ENCODE data around the gene SYNPO2L. TPM values are rescaled to one million over a fixed set of nuclear protein-coding genes. Genes with fewer than 3 reads are reported as not detected.
"Not testable (repeated sequence)": the region's sequence is repeated elsewhere in the genome, so short reads cannot be mapped to it uniquely, and the experiment has no call there.

Gene SYNPO2L
- total RNA-seq, 1 experiment from 2014 or later, result 0.63 TPM

DNA sequence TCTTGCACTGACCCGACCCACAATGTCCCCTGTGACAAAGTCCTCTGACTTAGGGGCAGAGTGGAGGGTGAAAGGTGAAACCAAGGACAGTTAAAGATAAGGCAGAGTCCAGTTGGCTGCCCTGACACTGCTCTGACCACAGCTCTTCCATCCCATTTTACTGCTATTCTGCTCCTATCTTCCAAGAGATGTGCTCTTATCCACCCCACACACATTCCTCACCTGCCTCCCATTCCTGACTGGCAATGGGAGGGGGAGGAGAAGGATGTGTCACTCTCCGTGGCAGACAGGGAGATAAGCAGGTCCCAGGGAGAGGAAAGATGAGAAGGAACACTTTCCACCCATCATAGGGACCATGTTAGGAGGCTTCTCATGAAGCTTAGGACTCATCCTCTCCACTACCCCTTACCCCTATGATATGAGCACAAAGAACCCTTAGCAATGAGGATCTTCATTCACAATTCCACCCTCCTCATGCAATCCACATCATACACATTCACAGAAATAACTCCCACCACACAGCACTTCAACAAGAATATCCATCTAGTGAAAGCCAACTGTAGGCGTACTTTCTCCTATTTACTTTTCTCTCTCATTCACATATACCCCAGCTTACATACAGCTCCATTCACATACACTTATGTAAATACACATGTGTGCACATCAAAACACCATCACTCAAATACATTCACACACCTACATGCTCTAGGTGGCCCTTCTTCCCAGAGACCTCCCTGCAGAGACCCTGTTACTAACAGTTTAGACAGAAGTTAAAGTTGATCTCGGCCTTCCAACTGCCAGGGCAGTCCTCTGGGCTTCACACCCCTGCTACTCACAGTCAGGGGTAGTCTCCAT is 6.6 kb downstream of the SYNPO2L start:
- DNase-seq (ENCODE audit: low read depth), result no peak

DNA sequence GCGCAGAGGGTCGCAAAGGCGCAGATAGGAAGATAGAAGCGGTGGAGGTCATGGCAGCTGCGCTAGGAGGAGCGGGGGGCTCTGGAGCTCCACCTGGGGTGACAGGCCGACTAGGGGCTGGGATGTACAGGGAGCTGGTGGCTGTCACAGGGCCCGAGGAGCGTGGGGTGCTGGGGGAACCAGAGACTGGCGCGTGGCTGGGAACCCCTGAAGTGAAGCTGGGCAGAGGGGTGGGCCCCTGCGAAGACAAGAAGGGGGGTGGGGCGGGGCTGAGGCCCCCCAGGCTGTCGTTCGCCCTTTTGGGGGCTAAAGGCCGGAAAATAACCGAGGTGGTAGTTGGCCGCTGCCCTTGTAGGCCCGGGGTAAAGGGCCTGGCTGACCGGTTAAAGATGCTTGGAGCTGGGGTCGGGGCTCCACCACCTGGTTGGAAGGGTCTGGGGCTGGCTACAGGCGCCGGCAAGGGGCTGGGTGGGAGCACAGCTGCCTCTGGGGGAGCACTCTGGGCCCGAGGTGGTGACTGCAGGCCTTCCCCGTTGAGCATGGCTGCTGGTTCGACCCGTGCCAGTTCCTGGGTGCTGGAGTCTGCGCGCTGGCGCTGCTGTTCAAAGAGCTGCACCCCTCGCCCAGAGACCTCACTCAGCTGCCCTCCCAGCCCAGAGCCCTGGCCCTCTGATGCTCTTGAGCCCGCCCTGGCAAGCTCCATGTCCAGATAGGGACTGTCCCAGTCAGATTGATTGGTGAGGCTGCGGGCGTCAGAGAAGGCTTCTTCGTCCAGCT is 7.8 kb downstream of the SYNPO2L start:
- DNase-seq (ENCODE audit: low read depth), result no peak

DNA sequence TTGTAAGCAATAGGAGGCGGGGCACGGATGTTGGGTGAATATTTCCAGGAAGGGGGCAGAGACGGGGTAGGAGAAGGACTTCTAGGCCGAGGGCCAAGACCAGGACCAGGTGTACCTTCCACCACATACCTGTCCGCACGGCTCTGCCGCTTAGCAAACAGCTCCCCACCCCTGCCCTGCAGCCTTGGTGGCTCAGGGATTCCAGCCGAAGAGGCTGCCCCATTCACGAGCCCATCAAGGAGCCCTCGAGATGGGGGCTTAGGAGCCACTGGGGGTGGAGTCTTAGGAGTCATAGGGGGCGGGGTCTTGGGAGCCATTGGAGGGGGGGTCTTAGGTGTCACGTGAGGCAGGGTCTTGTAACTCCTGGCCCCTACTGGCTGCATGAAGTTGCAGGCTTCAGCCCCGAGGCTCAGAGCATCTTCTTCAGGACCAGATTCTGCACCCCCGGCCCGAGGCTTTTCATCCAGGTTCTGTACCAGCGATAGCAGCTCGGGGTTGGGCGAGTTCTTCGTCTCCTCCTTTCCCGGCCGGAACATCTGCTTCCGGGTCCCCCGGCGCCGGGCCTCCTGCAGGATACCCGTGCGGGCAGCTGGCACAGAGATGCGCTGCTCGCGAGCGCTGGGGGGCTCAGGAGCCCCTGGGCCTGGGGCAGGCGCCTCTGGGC is 8.5 kb downstream of the SYNPO2L start:
- DNase-seq (ENCODE audit: low read depth), result no peak

DNA sequence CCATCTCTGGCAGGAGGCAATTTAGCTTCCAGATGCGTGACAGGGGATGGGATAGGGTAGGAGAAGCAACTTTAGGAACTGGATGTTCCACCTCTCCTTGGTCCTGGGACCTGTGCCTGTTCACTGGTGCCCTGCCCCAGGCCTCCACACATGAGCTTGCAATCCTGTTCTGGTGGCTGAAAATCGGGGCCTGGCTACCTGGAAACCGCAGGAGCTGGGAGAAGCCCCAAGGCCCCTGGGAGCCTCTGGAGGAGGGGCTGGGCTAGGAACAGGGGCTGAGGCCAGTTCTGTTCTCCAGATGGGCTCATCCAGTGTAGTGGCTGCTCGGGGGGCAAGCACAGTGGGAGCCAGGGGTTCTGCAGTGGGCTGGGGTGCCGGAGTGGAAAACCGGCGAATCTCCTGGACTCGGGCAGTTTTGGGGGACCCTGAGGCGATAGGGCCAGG is 9.2 kb downstream of the SYNPO2L start:
- no peak for DNase-seq (ENCODE audit: low read depth)

DNA sequence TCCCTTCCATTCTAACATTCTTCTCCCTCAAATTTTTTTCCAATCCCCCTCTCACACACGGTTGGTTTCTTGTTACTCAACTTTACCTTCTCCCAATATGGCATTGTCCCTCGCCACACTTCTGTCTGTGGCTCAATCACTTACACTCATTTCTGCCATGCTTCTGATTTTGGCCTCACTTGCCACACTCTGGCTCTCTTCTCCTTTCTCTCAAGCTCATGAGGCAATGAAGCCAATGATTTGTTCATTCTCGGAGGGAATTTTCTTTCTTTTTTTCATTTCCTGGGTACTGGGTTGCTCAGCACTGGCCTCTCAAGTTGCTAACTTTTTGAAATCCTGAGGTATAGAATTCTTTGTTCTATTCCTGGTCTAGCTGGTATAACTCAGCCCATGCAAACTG is 10.6 kb downstream of the SYNPO2L start:
- DNase-seq (ENCODE audit: low read depth), result no peak

DNA sequence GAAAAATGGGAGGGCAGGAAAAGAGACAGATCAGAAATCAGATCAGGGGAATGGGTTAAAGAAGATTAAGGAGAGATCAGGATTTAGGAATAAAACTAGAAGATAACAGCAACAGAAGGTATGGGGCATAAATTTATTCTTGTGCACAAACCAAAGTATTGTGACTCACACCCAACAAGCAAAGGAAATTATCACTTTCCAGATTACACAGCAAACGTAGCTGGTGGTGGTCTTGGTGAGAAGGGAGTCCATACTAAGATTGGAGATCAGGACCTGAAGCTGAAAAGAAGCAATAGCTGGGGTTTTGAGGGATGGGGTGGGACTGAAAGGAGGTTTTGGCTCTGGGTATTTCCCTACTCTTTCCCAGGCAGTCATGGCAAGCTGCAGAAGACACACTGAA is 11.1 kb downstream of the SYNPO2L start:
- no peak for DNase-seq (ENCODE audit: low read depth)

DNA sequence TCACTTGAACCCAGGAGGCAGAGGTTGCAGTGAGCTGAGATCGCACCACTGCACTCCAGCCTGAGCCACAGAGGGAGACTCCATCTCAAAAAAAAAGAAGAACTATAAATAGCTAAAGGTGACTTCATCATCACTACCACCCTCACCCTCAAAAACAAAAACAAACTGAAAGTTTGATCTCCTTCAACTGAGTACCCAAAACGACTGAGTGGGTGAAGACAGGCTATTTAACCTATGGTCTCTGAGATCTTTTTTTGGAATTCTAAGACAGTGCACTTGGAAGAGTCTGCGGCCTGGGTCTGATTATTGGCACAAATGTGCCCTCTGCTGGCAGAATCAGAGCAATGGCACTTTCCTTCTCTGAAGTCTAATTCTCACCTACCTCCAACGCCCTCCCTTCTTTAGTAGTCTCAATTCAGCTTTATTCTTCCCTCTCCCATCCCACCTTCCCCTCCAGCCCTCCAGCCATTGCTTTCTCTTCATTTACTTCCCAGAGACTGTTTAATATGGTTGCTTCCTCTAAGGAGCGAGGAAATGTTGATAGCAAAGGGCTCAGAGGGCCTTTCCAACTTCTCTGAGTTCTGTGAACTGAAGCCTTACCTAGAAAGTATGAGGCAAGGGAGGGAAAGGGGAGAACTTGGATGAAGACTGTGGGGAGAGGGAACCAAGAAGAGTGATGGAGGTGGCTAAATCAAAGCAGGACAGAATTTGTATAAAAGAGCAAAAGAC is 11.7 kb downstream of the SYNPO2L start:
- peak; percentile 63 for DNase-seq (ENCODE audit: low read depth)

DNA sequence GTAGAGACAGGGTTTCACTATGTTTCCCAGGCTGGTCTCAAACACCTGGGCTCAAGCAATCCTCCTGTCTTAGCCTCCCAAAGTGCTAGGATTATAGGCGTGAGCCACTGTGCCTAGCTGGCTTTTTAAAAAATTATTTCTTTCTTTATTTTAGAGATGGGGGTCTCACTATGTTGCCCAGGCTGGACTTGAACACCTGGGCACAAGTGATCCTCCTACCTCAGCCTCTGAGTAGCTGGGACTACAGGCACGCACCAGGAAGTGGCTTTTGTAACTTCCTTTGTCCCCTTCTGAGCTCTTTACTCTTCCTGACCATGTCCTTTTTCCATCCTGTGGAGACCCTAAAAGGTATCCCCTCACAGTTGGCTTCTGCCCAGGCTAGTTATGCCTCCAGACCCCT is 12.5 kb downstream of the SYNPO2L start:
- no peak for DNase-seq (ENCODE audit: low read depth)

DNA sequence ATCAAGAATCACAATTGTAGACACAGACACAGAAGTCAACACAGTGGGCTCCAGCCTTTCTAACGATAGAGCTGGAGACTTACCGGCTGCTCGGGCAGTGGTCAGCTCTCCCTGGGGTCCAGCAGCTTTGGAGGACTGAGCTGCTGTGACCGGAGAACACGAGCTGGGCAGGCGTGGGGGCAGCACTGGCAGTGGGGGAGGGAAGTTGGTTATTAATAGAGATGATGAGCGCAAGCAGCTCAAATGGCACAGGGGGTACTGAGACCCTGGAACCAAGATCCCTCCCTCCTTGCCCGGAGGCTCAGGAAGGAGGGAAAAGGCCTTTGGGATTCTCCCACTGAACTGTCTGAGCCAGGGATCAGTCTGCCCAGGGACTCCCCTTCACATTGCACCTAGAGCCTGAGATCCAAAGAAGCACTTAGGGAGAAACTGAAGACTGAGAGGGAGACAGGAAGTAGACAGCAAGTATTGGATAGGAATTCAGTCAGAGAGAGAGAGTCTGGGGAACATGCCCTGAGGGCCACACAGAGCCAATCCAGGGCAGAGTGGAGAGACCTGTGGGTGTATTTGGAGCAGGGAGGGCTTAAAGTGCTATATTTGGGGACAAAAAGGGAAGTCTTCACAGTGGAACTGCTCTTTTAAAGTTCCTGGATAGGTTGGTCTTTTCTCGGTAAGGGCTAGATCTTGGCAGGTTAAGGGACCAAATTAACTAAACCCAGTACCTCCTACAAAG is 14.3 kb downstream of the SYNPO2L start, which contains the start of gene MYOZ1:
MYOZ1 (minus strand) TSS at position 147 of the 733 bp plus-strand sequence. CDS start 1,457 bp downstream, outside the sequence.
- no peak for DNase-seq (ENCODE audit: low read depth)

DNA sequence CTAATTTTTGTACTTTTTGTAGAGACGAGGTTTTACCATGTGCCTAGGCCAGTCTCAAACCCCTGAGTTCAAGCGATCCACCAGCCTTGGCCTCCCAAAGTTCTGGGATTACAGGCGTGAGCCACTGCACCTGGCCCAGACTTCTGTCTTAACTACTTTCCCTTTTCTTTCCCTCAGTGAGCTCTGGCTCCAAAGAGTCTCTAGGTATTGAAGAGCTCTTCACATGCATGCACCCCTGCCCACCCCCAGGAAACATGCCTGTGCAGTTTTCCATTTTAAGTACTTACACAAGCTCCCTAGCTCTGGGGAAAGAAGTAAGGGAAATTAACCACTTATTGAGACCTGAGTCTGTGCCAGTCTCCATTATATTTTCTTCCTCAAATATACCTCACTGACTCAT is 16.5 kb downstream of the SYNPO2L start:
- no peak for DNase-seq (ENCODE audit: low read depth)

DNA sequence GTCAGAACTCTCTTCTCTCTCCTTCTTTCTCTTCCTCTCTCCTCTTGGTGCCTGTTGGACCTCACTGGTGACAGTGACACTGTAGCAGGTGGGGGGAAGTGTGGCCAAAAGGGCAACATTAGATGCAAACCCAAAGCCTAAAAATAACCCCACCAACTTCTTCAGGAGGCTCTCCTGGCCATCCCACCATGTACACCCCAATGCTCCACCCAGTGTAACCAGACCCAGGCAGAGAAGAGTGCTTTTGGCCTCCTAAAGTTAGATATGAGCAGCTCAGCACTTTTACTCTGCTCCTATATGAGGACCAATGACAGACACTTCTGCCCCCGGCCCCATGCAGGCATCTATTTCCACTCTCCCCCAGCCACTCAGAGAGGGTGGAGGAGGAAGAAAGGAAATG is 20.0 kb downstream of the SYNPO2L start:
- no peak for DNase-seq (ENCODE audit: low read depth)

DNA sequence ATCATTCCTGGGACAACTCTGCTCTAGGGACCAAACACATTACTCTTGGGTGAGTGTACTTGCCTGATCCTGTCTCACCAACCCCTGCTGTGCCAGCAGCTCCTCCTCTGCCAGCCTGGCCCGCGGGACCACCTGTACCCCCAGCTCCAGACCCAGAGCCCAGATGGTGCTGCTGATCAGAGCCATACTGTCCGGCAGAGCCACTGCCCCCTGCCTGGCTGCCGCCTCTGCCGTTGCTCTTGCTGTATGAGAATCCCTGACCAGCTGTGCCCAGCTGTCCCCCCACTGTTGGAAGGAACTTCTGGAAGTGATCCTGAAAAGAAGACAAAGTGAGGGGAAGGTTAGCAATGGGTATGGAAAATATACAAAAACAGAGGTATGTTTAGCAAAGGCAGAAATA is 21.4 kb downstream of the SYNPO2L start:
- peak; percentile 19 for DNase-seq (ENCODE audit: low read depth)

DNA sequence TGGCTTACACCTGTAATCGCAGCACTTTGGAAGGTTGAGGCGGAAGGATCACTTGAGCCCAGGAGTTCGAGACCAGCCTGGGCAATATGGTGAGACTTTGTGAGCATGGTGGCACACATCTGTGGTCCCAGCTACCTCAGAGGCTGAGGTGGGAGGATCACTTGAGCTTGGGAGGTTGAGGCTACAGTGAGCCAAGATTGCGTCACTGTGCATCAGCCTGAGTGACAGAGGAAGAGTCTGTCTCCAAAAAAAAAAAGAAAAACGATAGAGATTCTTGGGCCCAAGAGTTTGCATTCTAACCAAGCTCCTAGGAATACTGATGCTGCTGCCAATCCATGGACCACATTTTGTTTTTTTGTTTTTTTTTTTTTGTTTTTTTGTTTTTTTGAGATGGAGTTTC is 26.7 kb downstream of the SYNPO2L start:
- no peak for DNase-seq (ENCODE audit: low read depth)

DNA sequence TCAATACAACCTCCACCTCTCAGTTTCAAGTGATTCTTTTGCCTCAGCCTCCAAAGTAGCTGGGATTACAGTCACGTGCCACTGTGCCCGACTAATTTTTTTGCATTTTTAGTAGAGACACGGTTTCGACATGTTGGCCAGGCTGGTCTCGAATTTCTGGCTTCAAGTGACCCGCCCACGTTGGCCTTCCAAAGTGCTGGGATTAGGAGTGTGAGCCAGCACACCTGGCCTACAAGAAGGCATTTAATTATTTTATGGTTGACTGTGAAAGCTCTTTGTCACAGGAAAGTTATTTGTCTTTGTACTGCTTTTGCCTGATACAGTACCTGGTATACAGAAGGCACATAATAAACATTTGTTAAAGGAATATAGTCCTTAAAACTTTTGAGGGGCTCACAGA is 27.4 kb downstream of the SYNPO2L start:
- DNase-seq (ENCODE audit: low read depth), result no peak

DNA sequence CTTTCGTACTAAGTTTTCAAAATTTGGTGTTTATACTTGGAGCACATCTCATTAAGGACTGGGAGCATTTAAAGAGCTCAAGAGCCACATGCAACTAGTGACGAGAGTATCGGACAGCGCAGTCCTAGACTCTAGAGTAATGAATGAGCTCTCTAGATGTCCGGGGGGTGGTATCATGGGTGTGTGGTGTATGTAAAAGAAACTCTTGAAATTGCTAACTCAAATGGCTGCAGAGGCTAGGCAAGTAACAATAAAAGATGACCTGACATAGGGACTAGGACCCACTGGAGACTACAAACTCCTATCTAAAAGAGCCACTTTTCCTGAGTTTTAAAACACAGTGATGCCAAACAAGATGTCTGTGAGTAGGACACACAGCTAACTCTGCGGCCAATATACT is 28.5 kb downstream of the SYNPO2L start:
- DNase-seq (ENCODE audit: low read depth), result no peak

DNA sequence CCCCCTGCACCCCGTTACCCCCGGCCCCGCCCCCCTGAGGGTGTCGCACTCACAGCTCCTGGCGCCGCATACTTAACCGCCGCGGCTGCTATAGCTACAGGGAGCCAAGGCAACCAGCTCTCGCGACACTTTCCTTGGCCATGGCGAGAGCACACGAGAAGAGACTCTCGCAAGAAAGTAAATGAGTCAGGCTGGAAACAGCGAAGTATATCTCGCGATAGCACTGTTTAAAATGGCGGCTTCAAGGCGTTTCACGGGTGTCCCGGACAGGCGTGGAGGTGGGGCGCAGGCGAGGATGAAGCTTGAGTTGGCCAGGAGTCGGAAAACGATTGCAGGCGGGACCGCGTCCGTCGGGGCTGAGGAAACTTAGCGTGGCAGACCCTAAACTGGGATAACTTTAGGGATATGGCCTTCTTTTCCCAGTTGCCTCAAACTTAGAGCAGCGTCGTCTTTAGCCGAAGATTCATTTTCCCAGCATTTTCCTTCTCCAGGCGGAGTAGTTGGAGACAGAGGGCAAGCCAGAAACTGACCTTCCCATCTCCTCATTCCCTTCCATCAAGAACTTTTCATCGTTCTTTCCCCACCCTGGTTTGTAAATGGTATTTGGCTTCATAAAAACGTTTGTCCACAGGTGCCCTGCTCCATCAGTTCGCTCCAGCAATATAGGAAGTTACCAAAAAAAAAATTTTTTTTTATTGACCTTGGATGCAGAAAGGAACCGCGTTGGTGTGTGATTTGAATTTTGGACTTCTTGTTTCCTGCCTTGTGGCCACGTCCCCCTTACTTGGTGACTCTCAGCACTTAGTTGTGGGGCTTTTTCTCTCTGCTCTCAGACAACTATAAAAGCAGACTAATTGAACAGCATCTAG is 29.7 kb downstream of the SYNPO2L start:
- peak; percentile 98 for DNase-seq (ENCODE audit: low read depth)

DNA sequence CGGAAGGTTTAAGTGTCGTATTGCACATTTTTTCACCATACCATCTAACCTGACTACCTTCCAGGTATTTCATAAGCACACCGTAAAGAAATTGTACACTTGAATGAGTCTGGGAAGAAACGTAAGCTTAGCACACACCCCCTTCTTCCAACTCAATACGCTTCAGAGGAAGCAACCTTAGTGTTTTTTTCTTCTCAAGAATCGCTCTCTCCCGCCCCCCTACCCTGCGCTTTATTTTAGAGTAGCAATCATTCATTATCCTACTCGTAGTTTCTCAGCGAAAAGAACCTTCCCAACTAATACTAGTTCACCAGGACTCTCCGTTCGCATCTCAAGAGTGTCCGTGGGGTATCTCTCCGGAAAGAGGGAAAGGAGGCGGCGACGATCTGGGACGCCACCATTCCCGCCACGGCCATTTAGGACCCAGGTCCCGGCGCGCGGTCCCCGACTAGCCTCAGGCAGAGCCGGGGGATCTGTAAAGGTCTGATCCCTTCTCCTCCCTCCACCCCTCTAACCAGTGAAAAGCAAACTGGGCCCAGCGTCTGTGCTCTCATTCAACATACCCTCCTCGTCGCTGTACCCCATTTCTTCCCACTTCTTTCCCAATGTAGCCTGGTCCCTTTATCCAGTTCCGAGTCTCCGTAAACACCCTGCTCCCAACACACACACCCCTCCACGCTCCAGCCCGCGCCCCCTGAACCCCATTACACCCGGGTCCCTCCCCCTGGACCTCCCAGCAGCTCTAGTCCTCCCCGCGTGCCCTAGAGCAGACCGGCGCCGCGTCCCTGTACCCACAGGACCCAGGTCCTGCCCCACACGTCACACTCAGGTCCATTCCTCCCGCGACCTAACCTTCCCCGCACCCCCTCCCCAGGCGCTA is 30.6 kb downstream of the SYNPO2L start:
- peak; percentile 27 for DNase-seq (ENCODE audit: low read depth)

DNA sequence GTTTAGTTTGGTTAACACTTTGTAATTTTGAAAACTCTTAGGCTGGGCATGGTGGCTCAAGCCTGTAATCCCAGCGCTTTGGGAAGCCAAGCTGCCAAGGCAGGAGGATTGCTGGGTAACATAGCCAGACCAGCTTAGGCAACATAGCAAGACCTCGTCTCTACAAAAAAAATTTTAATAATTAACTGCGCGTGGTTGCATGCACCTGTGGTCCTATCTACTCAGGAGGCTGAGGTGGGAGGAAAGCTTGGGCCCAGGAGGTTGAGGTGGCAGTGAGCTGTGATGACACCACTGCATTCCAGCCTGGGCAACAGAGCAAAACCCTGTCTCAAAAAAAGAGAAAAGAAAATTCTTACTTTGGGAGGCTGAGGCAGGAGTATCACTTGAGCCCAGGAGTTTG is 32.8 kb downstream of the SYNPO2L start:
- DNase-seq (ENCODE audit: low read depth), result no peak

DNA sequence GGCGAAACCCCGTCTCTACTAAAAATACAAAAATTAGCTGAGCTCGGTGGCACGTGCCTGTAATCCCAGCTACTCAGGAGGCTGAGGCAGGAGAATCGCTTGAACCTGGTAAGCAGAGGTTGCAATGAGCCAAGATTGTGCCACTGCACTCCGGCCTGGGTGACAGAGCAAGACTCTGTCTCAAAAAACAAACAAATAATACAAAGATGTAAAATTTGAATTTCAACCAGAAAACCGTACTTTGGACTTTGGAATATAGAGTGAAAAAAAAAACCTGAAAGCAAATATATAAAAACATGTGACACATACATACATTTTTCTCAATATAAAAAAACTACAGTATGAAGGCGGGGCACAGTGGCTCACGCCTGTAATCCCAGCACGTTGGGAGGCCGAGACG is 34.9 kb downstream of the SYNPO2L start:
- DNase-seq (ENCODE audit: low read depth), result not testable (repeated sequence)

Data from LHCN-M2 (cell line).